GM23338 (cell line): ENCODE data around the gene CTXND2. TPM values are rescaled to one million over a fixed set of nuclear protein-coding genes. Genes with fewer than 3 reads are reported as not detected.
A peak's percentile ranks its signal among the peaks of the same experiment; 100 is the strongest.

ENCODE experiments used
- ATAC-seq: fragments of 200-7000 bp; cut with Tn5 transposase; 3 replicates; pipeline ENCODE4 v1.9.1; 2020
- DNase-seq: peaks from one replicate; pipeline ENCODE4 v3.0.0-alpha.2; 2015; ENCODE audit warnings: low spot score
- H2AFZ ChIP-seq: fragments of 200-600 bp; sonication (generic); 2 replicates; pipeline ENCODE4 v1.8.0; 2016; ENCODE audit warnings: antibody characterized with exemption, mild to moderate bottlenecking, moderate library complexity
- H3F3A ChIP-seq: fragments of 200-600 bp; sonication (generic); replicated peaks from 2 replicates; pipeline ENCODE4 v1.8.0; 2017; ENCODE audit warnings: antibody characterized with exemption, mixed run types, low read depth
- H3K27ac ChIP-seq: fragments of 200-600 bp; sonication (generic); 2 replicates; pipeline ENCODE4 v1.6.1; 2016; ENCODE audit warnings: low read depth
- H3K27me3 ChIP-seq: fragments of 200-600 bp; sonication (generic); 2 replicates; pipeline ENCODE4 v1.8.0; 2016; ENCODE audit warnings: mild to moderate bottlenecking, mixed run types, moderate library complexity; ENCODE audit not compliant: insufficient read depth
- H3K36me3 ChIP-seq: fragments of 200-600 bp; sonication (generic); 2 replicates; pipeline ENCODE4 v1.8.0; 2016; ENCODE audit warnings: mild to moderate bottlenecking; ENCODE audit not compliant: insufficient read depth
- H3K4me1 ChIP-seq: fragments of 200-600 bp; sonication (generic); 2 replicates; pipeline ENCODE4 v1.8.0; 2016; ENCODE audit warnings: mild to moderate bottlenecking, moderate library complexity; ENCODE audit not compliant: insufficient read depth
- H3K4me2 ChIP-seq: fragments of 200-600 bp; sonication (generic); 2 replicates; pipeline ENCODE4 v1.7.1; 2017; ENCODE audit warnings: mixed run types
- H3K4me3 ChIP-seq: fragments of 200-600 bp; sonication (generic); 2 replicates; pipeline ENCODE4 v1.6.1; 2016; ENCODE audit warnings: mixed run types
- H3K79me2 ChIP-seq: fragments of 200-600 bp; sonication (generic); replicated peaks from 2 replicates; pipeline ENCODE4 v1.8.0; 2017; ENCODE audit warnings: mild to moderate bottlenecking; ENCODE audit not compliant: insufficient read depth
- H3K9me2 ChIP-seq: fragments of 200-600 bp; sonication (generic); 2 replicates; pipeline ENCODE4 v1.8.0; 2017; ENCODE audit not compliant: insufficient read depth
- H4K20me1 ChIP-seq: fragments of 200-600 bp; sonication (generic); replicated peaks from 2 replicates; pipeline ENCODE4 v1.8.0; 2017; ENCODE audit warnings: mild to moderate bottlenecking; ENCODE audit not compliant: insufficient read depth
- H3K27ac Mint-ChIP-seq: 2 replicates; pipeline ENCODE4 v1.8.0; 2020; ENCODE audit warnings: inconsistent platforms, mild to moderate bottlenecking, moderate library complexity, mixed read lengths
- H3K27me3 Mint-ChIP-seq: 3 replicates; pipeline ENCODE4 v1.8.0; 2022; ENCODE audit warnings: low read depth, mild to moderate bottlenecking, moderate library complexity, mixed read lengths, inconsistent platforms; ENCODE audit not compliant: insufficient read depth, poor library complexity
- H3K36me3 Mint-ChIP-seq: 3 replicates; pipeline ENCODE4 v1.8.0; 2021; ENCODE audit warnings: low read depth, mild to moderate bottlenecking, inconsistent platforms, moderate library complexity, mixed read lengths
- H3K4me1 Mint-ChIP-seq: 3 replicates; pipeline ENCODE4 v1.8.0; 2020; ENCODE audit warnings: mild to moderate bottlenecking, inconsistent platforms, mixed read lengths
- H3K4me3 Mint-ChIP-seq: 3 replicates; pipeline ENCODE4 v1.8.0; 2021; ENCODE audit warnings: moderate library complexity, mild to moderate bottlenecking, inconsistent platforms, mixed read lengths
- H3K9me3 Mint-ChIP-seq: 3 replicates; pipeline ENCODE4 v1.8.0; 2020; ENCODE audit warnings: moderate library complexity, mild to moderate bottlenecking, inconsistent platforms, mixed read lengths
- CREB1 ChIP-seq: fragments of 250-450 bp; sonication (Bioruptor Pico); IDR thresholded peaks from 2 replicates; pipeline ENCODE4 v1.5.0; 2020; ENCODE audit warnings: low read depth, mild to moderate bottlenecking, moderate library complexity
- EZH2 ChIP-seq: fragments of 200-600 bp; sonication (generic); IDR thresholded peaks from one replicate; pipeline ENCODE4 v1.8.0; 2017; ENCODE audit warnings: antibody characterized with exemption, mild to moderate bottlenecking, low read depth; ENCODE audit not compliant: unreplicated experiment
- EZH2phosphoT487 ChIP-seq: fragments of 200-600 bp; sonication (generic); IDR thresholded peaks from one replicate; pipeline ENCODE4 v1.8.1; 2018; ENCODE audit warnings: antibody characterized with exemption; ENCODE audit not compliant: unreplicated experiment
- JUNB ChIP-seq: IDR thresholded peaks from one replicate; pipeline ENCODE4 v1.6.1; 2016; ENCODE audit warnings: antibody characterized with exemption; ENCODE audit not compliant: unreplicated experiment
- NANOG ChIP-seq: IDR thresholded peaks from 2 replicates; pipeline ENCODE4 v1.6.1; 2016; ENCODE audit warnings: antibody characterized with exemption, borderline replicate concordance
- POLR2AphosphoS5 ChIP-seq: IDR thresholded peaks from 2 replicates; pipeline ENCODE4 v1.6.1; 2016; ENCODE audit warnings: antibody characterized with exemption, low read depth
- STAT1 ChIP-seq: IDR thresholded peaks from one replicate; pipeline ENCODE4 v1.6.1; 2016; ENCODE audit warnings: antibody characterized with exemption; ENCODE audit not compliant: unreplicated experiment
- ZNF114 ChIP-seq: fragments of 250-450 bp; sonication (Bioruptor Pico); IDR thresholded peaks from 2 replicates; pipeline ENCODE4 v1.5.0; 2020; ENCODE audit warnings: mild to moderate bottlenecking, moderate library complexity
- ZNF331 ChIP-seq: fragments of 250-450 bp; sonication (Bioruptor Pico); IDR thresholded peaks from 2 replicates; pipeline ENCODE4 v1.5.0; 2020; ENCODE audit warnings: low read depth, mild to moderate bottlenecking, moderate library complexity
- polyA plus RNA-seq: library from polyadenylated mRNA; unstranded; fragments of >200 nt; fragmentation: Nextera tagmentation; extraction: Ambion mirVana; gene quantifications from 2 replicates; pipeline ENCODE4 v1.2.1, GENCODE V29; 2016
- total RNA-seq: library from RNA; depleted of rRNA; stranded (reverse); fragments of >200 nt; shearing (Covaris generic); gene quantifications from 2 replicates; pipeline ENCODE4 v1.2.3, GENCODE V29; 2014
- TF ChIP-seq, protein P1 (sequence below), 2 experiments: fragments of 200-600 bp in 1 of 2; sonication (generic) in 1 of 2; conservative IDR thresholded peaks; 2 replicates each; pipeline versions ENCODE4 v1.5.1 to v1.6.1; 2016 to 2017; ENCODE audit warnings: antibody characterized with exemption in 2 of 2, low read depth in 2 of 2, mild to moderate bottlenecking in 2 of 2, moderate library complexity in 1 of 2
- TF ChIP-seq, protein P2 (sequence below): IDR thresholded peaks from one replicate; pipeline ENCODE4 v1.6.1; 2018; ENCODE audit warnings: antibody characterized with exemption; ENCODE audit not compliant: unreplicated experiment
- TF ChIP-seq, protein P3 (sequence below): fragments of 250-450 bp; sonication (Bioruptor Pico); IDR thresholded peaks from 2 replicates; pipeline ENCODE4 v1.5.0; 2020; ENCODE audit warnings: mild to moderate bottlenecking, moderate library complexity
- TF ChIP-seq, protein P4 (sequence below): IDR thresholded peaks from 2 replicates; pipeline ENCODE4 v1.6.1; 2016; ENCODE audit warnings: antibody characterized with exemption

CTXND2 gene
- total and polyA plus RNA-seq, 2 experiments from 2014 or later: not detected

DNA sequence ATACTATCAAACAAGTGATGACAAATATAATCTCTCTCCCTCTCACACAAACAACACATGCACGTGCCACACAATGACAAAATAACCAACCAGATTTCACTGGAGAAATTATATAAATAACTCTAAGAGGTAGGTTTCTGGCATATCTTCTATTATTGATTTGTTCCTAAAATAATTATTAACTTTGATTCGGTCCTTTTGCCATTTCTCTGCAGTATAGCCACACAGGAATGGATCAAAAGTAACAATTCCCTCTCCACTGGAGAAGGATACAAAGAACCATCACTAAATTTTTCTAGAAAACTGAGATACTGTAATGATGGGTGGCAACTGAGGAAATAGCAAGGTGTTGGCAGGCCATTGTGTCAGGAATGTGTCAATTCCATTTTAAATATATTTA lies 44.0 kb upstream of the CTXND2 start:
- ATAC-seq (no peak), DNase-seq (no peak)
- no peak overlapping the region for H3K4me2 ChIP-seq
- H3K9me2 ChIP-seq: no peaks in the 10 kb centered on the region
- H3K9me3 Mint-ChIP-seq: no peaks in the 10 kb centered on the region
- no peaks in the 10 kb centered on the region for H3F3A ChIP-seq
- H3K36me3 Mint-ChIP-seq: peaks cover 5% of the 10 kb centered on the region; the same call in 2 of the 3 replicates
- peaks cover 11% of the 10 kb centered on the region for H3K4me1 ChIP-seq
- no peak overlapping the region for H3K4me3 ChIP-seq
- H3K27me3 Mint-ChIP-seq: no peaks in the 10 kb centered on the region
- TF ChIP-seq, protein P1, sequence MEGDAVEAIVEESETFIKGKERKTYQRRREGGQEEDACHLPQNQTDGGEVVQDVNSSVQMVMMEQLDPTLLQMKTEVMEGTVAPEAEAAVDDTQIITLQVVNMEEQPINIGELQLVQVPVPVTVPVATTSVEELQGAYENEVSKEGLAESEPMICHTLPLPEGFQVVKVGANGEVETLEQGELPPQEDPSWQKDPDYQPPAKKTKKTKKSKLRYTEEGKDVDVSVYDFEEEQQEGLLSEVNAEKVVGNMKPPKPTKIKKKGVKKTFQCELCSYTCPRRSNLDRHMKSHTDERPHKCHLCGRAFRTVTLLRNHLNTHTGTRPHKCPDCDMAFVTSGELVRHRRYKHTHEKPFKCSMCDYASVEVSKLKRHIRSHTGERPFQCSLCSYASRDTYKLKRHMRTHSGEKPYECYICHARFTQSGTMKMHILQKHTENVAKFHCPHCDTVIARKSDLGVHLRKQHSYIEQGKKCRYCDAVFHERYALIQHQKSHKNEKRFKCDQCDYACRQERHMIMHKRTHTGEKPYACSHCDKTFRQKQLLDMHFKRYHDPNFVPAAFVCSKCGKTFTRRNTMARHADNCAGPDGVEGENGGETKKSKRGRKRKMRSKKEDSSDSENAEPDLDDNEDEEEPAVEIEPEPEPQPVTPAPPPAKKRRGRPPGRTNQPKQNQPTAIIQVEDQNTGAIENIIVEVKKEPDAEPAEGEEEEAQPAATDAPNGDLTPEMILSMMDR (conservative IDR thresholded peaks at IDR 0.05; ENCODE audit: low read depth in 2 of 2): no peak
- TF ChIP-seq, protein P2, sequence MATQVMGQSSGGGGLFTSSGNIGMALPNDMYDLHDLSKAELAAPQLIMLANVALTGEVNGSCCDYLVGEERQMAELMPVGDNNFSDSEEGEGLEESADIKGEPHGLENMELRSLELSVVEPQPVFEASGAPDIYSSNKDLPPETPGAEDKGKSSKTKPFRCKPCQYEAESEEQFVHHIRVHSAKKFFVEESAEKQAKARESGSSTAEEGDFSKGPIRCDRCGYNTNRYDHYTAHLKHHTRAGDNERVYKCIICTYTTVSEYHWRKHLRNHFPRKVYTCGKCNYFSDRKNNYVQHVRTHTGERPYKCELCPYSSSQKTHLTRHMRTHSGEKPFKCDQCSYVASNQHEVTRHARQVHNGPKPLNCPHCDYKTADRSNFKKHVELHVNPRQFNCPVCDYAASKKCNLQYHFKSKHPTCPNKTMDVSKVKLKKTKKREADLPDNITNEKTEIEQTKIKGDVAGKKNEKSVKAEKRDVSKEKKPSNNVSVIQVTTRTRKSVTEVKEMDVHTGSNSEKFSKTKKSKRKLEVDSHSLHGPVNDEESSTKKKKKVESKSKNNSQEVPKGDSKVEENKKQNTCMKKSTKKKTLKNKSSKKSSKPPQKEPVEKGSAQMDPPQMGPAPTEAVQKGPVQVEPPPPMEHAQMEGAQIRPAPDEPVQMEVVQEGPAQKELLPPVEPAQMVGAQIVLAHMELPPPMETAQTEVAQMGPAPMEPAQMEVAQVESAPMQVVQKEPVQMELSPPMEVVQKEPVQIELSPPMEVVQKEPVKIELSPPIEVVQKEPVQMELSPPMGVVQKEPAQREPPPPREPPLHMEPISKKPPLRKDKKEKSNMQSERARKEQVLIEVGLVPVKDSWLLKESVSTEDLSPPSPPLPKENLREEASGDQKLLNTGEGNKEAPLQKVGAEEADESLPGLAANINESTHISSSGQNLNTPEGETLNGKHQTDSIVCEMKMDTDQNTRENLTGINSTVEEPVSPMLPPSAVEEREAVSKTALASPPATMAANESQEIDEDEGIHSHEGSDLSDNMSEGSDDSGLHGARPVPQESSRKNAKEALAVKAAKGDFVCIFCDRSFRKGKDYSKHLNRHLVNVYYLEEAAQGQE: no peak
- TF ChIP-seq CREB1: no peak
- TF ChIP-seq, protein P3, sequence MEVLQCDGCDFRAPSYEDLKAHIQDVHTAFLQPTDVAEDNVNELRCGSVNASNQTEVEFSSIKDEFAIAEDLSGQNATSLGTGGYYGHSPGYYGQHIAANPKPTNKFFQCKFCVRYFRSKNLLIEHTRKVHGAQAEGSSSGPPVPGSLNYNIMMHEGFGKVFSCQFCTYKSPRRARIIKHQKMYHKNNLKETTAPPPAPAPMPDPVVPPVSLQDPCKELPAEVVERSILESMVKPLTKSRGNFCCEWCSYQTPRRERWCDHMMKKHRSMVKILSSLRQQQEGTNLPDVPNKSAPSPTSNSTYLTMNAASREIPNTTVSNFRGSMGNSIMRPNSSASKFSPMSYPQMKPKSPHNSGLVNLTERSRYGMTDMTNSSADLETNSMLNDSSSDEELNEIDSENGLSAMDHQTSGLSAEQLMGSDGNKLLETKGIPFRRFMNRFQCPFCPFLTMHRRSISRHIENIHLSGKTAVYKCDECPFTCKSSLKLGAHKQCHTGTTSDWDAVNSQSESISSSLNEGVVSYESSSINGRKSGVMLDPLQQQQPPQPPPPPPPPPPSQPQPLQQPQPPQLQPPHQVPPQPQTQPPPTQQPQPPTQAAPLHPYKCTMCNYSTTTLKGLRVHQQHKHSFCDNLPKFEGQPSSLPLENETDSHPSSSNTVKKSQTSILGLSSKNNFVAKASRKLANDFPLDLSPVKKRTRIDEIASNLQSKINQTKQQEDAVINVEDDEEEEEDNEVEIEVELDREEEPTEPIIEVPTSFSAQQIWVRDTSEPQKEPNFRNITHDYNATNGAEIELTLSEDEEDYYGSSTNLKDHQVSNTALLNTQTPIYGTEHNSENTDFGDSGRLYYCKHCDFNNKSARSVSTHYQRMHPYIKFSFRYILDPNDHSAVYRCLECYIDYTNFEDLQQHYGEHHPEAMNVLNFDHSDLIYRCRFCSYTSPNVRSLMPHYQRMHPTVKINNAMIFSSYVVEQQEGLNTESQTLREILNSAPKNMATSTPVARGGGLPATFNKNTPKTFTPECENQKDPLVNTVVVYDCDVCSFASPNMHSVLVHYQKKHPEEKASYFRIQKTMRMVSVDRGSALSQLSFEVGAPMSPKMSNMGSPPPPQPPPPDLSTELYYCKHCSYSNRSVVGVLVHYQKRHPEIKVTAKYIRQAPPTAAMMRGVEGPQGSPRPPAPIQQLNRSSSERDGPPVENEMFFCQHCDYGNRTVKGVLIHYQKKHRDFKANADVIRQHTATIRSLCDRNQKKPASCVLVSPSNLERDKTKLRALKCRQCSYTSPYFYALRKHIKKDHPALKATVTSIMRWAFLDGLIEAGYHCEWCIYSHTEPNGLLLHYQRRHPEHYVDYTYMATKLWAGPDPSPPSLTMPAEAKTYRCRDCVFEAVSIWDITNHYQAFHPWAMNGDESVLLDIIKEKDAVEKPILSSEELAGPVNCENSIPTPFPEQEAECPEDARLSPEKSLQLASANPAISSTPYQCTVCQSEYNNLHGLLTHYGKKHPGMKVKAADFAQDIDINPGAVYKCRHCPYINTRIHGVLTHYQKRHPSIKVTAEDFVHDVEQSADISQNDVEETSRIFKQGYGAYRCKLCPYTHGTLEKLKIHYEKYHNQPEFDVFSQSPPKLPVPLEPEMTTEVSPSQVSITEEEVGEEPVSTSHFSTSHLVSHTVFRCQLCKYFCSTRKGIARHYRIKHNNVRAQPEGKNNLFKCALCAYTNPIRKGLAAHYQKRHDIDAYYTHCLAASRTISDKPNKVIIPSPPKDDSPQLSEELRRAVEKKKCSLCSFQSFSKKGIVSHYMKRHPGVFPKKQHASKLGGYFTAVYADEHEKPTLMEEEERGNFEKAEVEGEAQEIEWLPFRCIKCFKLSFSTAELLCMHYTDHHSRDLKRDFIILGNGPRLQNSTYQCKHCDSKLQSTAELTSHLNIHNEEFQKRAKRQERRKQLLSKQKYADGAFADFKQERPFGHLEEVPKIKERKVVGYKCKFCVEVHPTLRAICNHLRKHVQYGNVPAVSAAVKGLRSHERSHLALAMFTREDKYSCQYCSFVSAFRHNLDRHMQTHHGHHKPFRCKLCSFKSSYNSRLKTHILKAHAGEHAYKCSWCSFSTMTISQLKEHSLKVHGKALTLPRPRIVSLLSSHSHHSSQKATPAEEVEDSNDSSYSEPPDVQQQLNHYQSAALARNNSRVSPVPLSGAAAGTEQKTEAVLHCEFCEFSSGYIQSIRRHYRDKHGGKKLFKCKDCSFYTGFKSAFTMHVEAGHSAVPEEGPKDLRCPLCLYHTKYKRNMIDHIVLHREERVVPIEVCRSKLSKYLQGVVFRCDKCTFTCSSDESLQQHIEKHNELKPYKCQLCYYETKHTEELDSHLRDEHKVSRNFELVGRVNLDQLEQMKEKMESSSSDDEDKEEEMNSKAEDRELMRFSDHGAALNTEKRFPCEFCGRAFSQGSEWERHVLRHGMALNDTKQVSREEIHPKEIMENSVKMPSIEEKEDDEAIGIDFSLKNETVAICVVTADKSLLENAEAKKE (CRISPR knock-in tag): no peak
- TF ChIP-seq POLR2AphosphoS5: no peak
- TF ChIP-seq ZNF114: no peak
- no peak for TF ChIP-seq NANOG
- no peak for TF ChIP-seq ZNF331 (CRISPR knock-in tag)
- TF ChIP-seq JUNB: no peak
- TF ChIP-seq, protein P4, sequence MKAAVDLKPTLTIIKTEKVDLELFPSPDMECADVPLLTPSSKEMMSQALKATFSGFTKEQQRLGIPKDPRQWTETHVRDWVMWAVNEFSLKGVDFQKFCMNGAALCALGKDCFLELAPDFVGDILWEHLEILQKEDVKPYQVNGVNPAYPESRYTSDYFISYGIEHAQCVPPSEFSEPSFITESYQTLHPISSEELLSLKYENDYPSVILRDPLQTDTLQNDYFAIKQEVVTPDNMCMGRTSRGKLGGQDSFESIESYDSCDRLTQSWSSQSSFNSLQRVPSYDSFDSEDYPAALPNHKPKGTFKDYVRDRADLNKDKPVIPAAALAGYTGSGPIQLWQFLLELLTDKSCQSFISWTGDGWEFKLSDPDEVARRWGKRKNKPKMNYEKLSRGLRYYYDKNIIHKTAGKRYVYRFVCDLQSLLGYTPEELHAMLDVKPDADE: no peak
- TF ChIP-seq STAT1: no peak
- no peak for TF ChIP-seq EZH2
- TF ChIP-seq EZH2phosphoT487: no peak
- peaks cover 10% of the 10 kb centered on the region; the same call in 2 of the 3 replicates for H3K4me1 Mint-ChIP-seq
- H3K79me2 ChIP-seq: no peaks in the 10 kb centered on the region
- no peak overlapping the region for H3K4me3 Mint-ChIP-seq
- no peak overlapping the region for H2AFZ ChIP-seq
- H3K27ac Mint-ChIP-seq: peak overlapping the region; percentile 47; the same call in 1 of the 2 replicates
- no peak overlapping the region for H3K27ac ChIP-seq
- no peaks in the 10 kb centered on the region for H4K20me1 ChIP-seq
- no peaks in the 10 kb centered on the region for H3K27me3 ChIP-seq
- peaks cover 7% of the 10 kb centered on the region for H3K36me3 ChIP-seq
